Activated CD8-positive, alpha-beta T cell treated with anti-CD3 and anti-CD28 coated beads for 36 hours (primary cell): ENCODE measurements around the gene KLHL10. TPM values are rescaled to one million over a fixed set of nuclear protein-coding genes. Genes with fewer than 3 reads are reported as not detected.

ENCODE experiments used
- ATAC-seq: fragments of 200-7000 bp; cut with Tn5 transposase; one replicate; pipeline ENCODE4 v1.10.0; 2021; ENCODE audit warnings: mild to moderate bottlenecking, moderate library complexity
- CTCF ChIA-PET: fragments of 350-600 bp; sonication (Branson Sonifier 250); formaldehyde crosslinking; loops from one replicate; lab custom pipeline; 2021; ENCODE audit warnings: antibody characterized with exemption; lab: Charles Lee
- POLR2A ChIA-PET: fragments of 350-600 bp; sonication (Branson Sonifier 250); formaldehyde crosslinking; loops from one replicate; lab custom pipeline; 2021; ENCODE audit warnings: antibody characterized with exemption; lab: Charles Lee
- DNase-seq: peaks from one replicate; pipeline ENCODE4 v3.0.0-alpha.2; 2020
- H3K27ac Mint-ChIP-seq: one replicate; pipeline ENCODE4 v1.8.0; 2021; ENCODE audit warnings: mild to moderate bottlenecking, mixed read lengths
- H3K27me3 Mint-ChIP-seq: one replicate; pipeline ENCODE4 v1.8.0; 2021; ENCODE audit warnings: mixed read lengths
- H3K36me3 Mint-ChIP-seq: one replicate; pipeline ENCODE4 v1.8.0; 2021; ENCODE audit warnings: low read depth, mixed read lengths
- H3K4me1 Mint-ChIP-seq: one replicate; pipeline ENCODE4 v1.8.0; 2021; ENCODE audit warnings: low read depth, mixed read lengths
- H3K4me3 Mint-ChIP-seq: one replicate; pipeline ENCODE4 v1.8.0; 2021; ENCODE audit warnings: mild to moderate bottlenecking, moderate library complexity, mixed read lengths
- H3K9me3 Mint-ChIP-seq: one replicate; pipeline ENCODE4 v1.8.0; 2021; ENCODE audit warnings: mixed read lengths
- intact Hi-C: fragments of 100-400 bp; cut with micrococcal nuclease; formaldehyde crosslinking; loops from one replicate; pipeline ENCODE4 v1.10.0; 2022
- total RNA-seq, 2 experiments: library from RNA; stranded (reverse); gene quantifications; one replicate each; pipeline ENCODE4 v1.2.3, GENCODE V29; 2021
- TF ChIP-seq, protein P1 (sequence below): fragments of 200-600 bp; IDR thresholded peaks from one replicate; pipeline ENCODE4 v1.8.0; 2022; ENCODE audit warnings: antibody characterized with exemption, mild to moderate bottlenecking

KLHL10 gene
- total RNA-seq, 2 experiments from 2014 or later = 0.36 TPM; not detected in 1

GRCh38 chr17:41814195-41814594 is 23.4 kb upstream of the KLHL10 start:
- POLR2A ChIA-PET = interaction anchor here (0.9 kb wide), 1 partner anchor 11 kb away, joined by 4 read pairs; no protein-coding TSS in a partner anchor
- Mint-ChIP-seq H3K27ac (no peak overlapping the region), H3K4me1 (peaks cover 21% of the 10 kb centered on the region), H3K36me3 (peaks cover 3% of the 10 kb centered on the region), H3K27me3 (peaks cover 7% of the 10 kb centered on the region), H3K9me3 (no peaks in the 10 kb centered on the region), H3K4me3 (no peak overlapping the region)
- TF ChIP-seq, protein P1, sequence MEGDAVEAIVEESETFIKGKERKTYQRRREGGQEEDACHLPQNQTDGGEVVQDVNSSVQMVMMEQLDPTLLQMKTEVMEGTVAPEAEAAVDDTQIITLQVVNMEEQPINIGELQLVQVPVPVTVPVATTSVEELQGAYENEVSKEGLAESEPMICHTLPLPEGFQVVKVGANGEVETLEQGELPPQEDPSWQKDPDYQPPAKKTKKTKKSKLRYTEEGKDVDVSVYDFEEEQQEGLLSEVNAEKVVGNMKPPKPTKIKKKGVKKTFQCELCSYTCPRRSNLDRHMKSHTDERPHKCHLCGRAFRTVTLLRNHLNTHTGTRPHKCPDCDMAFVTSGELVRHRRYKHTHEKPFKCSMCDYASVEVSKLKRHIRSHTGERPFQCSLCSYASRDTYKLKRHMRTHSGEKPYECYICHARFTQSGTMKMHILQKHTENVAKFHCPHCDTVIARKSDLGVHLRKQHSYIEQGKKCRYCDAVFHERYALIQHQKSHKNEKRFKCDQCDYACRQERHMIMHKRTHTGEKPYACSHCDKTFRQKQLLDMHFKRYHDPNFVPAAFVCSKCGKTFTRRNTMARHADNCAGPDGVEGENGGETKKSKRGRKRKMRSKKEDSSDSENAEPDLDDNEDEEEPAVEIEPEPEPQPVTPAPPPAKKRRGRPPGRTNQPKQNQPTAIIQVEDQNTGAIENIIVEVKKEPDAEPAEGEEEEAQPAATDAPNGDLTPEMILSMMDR = no peak
- ATAC-seq (no peak), DNase-seq (no peak)
- intact Hi-C loops = no loop called here
- CTCF ChIA-PET = interaction anchor here (1.5 to 2.2 kb wide), 2 partner anchors 13 to 16 kb away, joined by 3 to 8 read pairs; no protein-coding TSS in a partner anchor

DNA sequence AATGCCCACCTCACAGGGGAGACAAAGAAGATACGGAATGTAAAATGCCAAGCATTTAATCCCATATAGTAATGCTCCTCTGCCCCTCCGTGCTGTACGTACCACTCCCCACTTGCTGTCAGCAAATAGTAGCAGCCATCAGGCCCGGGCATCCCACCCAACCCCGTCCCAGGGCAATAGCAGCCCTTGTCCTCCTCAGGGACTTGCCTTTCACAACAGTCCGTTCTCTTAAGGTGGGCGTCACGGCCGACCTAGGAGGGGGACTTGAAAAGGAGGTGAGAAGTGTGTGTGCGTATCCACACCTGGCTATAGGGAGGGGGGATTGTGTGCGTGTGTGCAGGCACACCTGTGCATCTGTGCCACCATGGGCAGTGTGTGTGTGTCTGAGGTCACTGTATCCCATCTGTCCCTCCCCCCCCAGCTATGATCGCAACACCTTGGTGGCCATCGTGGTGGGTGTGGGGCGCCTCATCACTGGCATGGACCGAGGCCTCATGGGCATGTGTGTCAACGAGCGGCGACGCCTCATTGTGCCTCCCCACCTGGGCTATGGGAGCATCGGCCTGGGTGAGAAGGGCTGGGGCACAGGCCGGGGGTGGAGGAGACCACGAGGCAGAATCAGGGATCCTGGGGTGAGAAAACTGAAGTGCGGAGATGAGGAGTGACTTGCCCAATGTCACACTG is 20.8 kb upstream of the KLHL10 start:
- POLR2A ChIA-PET = no interaction called here

DNA sequence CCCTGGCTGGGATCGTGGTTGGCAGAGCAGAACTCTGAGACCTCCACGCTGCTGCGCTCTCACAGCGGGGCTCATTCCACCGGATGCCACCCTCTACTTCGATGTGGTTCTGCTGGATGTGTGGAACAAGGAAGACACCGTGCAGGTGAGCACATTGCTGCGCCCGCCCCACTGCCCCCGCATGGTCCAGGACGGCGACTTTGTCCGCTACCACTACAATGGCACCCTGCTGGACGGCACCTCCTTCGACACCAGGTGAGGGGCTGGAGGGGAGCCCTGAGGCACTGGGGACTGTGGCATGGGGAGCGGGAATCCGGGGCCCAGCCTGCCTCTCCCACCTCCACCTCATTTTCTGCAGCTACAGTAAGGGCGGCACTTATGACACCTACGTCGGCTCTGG is 19.6 kb upstream of the KLHL10 start:
- intact Hi-C loops = no loop called here
- no peak overlapping the region for H3K27ac Mint-ChIP-seq
- no peaks in the 10 kb centered on the region for H3K9me3 Mint-ChIP-seq
- POLR2A ChIA-PET = no interaction called here
- DNase-seq (no peak), ATAC-seq (no peak)
- H3K4me3 Mint-ChIP-seq = no peak overlapping the region
- peaks cover 2% of the 10 kb centered on the region for H3K27me3 Mint-ChIP-seq
- CTCF ChIA-PET = no interaction called here
- TF ChIP-seq, protein P1 = no peak
- peaks cover 3% of the 10 kb centered on the region for H3K4me1 Mint-ChIP-seq
- H3K36me3 Mint-ChIP-seq = no peaks in the 10 kb centered on the region

More for the DNA sequence above, 20.8 kb upstream of the KLHL10 start:
- Mint-ChIP-seq H3K27ac (no peak overlapping the region), H3K27me3 (peaks cover 5% of the 10 kb centered on the region), H3K36me3 (no peaks in the 10 kb centered on the region), H3K4me1 (peaks cover 8% of the 10 kb centered on the region), H3K9me3 (no peaks in the 10 kb centered on the region), H3K4me3 (no peak overlapping the region)
- TF ChIP-seq, protein P1 = no peak
- intact Hi-C loops = no loop called here
- CTCF ChIA-PET = no interaction called here
- DNase-seq (no peak), ATAC-seq (no peak)

- Mint-ChIP-seq H3K27me3 (no peaks in the 10 kb centered on the region), H3K9me3 (no peaks in the 10 kb centered on the region), H3K27ac (no peak overlapping the region), H3K4me1 (no peaks in the 10 kb centered on the region), H3K4me3 (no peak overlapping the region), H3K36me3 (no peaks in the 10 kb centered on the region)
- DNase-seq = no peak
- TF ChIP-seq, protein P1 = no peak
- intact Hi-C loops = no loop called here
- CTCF ChIA-PET = no interaction called here
- no peak for ATAC-seq
- POLR2A ChIA-PET = interaction anchor here (2.1 kb wide), 1 partner anchor 11 kb away, joined by 5 read pairs; no protein-coding TSS in a partner anchor
Observed at GRCh38 chr17:41821776-41822175, 15.8 kb upstream of the KLHL10 start.
